GM10266 (cell line): Measurements from ENCODE around the gene NUP42.

ENCODE experiments used
- DNase-seq: peaks from one replicate; pipeline ENCODE4 v3.0.0; 2012; ENCODE audit errors: extremely low spot score
- CTCF ChIP-seq: IDR thresholded peaks from 2 replicates; pipeline ENCODE4 v1.5.1; 2012; ENCODE audit warnings: mild to moderate bottlenecking, low read depth; ENCODE audit not compliant: control insufficient read depth, insufficient read depth; ENCODE audit errors: missing control alignments

Gene NUP42

GRCh38 chr7:23212395-23212794, 30.5 kb downstream of the NUP42 start:
- TF ChIP-seq CTCF: no peak
- DNase-seq: no peak

- DNase-seq: no peak
- no peak for TF ChIP-seq CTCF
These were observed 31.0 kb downstream of the NUP42 start for GRCh38 chr7:23212841-23213240.

- no peak for DNase-seq
These were observed 31.9 kb downstream of the NUP42 start for GRCh38 chr7:23213755-23214154.

GRCh38 chr7:23214423-23214822, 32.6 kb downstream of the NUP42 start:
- TF ChIP-seq CTCF: no peak
- DNase-seq: no peak

More at GRCh38 chr7:23213755-23214154, 31.9 kb downstream of the NUP42 start:
- no peak for TF ChIP-seq CTCF

GRCh38 chr7:23214938-23215337, 33.1 kb downstream of the NUP42 start:
- TF ChIP-seq CTCF: no peak
- no peak for DNase-seq

GRCh38 chr7:23216021-23216420, 34.2 kb downstream of the NUP42 start:
- no peak for DNase-seq
- no peak for TF ChIP-seq CTCF

GRCh38 chr7:23218196-23218595, 36.3 kb downstream of the NUP42 start:
- TF ChIP-seq CTCF: no peak
- DNase-seq: no peak
